Nephron progenitor cell (in vitro differentiated cells): ENCODE results near the gene HNF4A.

Experiments used
- DNase-seq: peaks from one replicate; pipeline ENCODE4 v3.0.0; 2021
- H3K27ac Mint-ChIP-seq: 2 replicates; pipeline ENCODE4 v1.8.0; 2021; ENCODE audit warnings: mild to moderate bottlenecking, moderate library complexity, mixed read lengths
- H3K27me3 Mint-ChIP-seq: 2 replicates; pipeline ENCODE4 v1.8.0; 2021; ENCODE audit warnings: mild to moderate bottlenecking, low read depth, mixed read lengths; ENCODE audit not compliant: poor library complexity
- H3K36me3 Mint-ChIP-seq: 2 replicates; pipeline ENCODE4 v1.8.0; 2021; ENCODE audit warnings: low read depth, mixed read lengths
- H3K4me1 Mint-ChIP-seq: 2 replicates; pipeline ENCODE4 v1.8.0; 2021; ENCODE audit warnings: mixed read lengths
- H3K4me3 Mint-ChIP-seq: 2 replicates; pipeline ENCODE4 v1.8.0; 2021; ENCODE audit warnings: mild to moderate bottlenecking, moderate library complexity, mixed read lengths
- H3K9me3 Mint-ChIP-seq: 2 replicates; pipeline ENCODE4 v1.8.0; 2021; ENCODE audit warnings: mild to moderate bottlenecking, moderate library complexity, mixed read lengths
- CTCF ChIP-seq: fragments of 200-600 bp; sonication (generic); IDR thresholded peaks from 2 replicates; pipeline ENCODE4 v1.5.0; 2021; ENCODE audit warnings: antibody characterized with exemption

Gene HNF4A

GRCh38 chr20:44419131-44419844 lies 63.8 kb downstream of the HNF4A start:
- Mint-ChIP-seq H3K36me3 (no peaks in the 10 kb centered on the region), H3K4me1 (no peaks in the 10 kb centered on the region), H3K9me3 (no peaks in the 10 kb centered on the region), H3K4me3 (no peak overlapping the region), H3K27ac (no peak overlapping the region), H3K27me3 (peaks cover 10% of the 10 kb centered on the region)
- no peak for TF ChIP-seq CTCF
- DNase-seq: no peak

GRCh38 chr20:44420497-44420896 lies 65.0 kb downstream of the HNF4A start:
- peaks cover 7% of the 10 kb centered on the region for H3K27me3 Mint-ChIP-seq
- H3K36me3 Mint-ChIP-seq: no peaks in the 10 kb centered on the region
- no peak for DNase-seq
- TF ChIP-seq CTCF: no peak
- no peaks in the 10 kb centered on the region for H3K9me3 Mint-ChIP-seq
- H3K27ac Mint-ChIP-seq: no peak overlapping the region
- H3K4me3 Mint-ChIP-seq: no peak overlapping the region
- H3K4me1 Mint-ChIP-seq: no peaks in the 10 kb centered on the region

GRCh38 chr20:44422083-44422482 lies 66.6 kb downstream of the HNF4A start:
- Mint-ChIP-seq H3K36me3 (no peaks in the 10 kb centered on the region), H3K27ac (no peak overlapping the region), H3K4me3 (no peak overlapping the region), H3K27me3 (peaks cover 7% of the 10 kb centered on the region), H3K4me1 (no peaks in the 10 kb centered on the region), H3K9me3 (no peaks in the 10 kb centered on the region)
- TF ChIP-seq CTCF: no peak
- no peak for DNase-seq

GRCh38 chr20:44423480-44423879 lies 68.0 kb downstream of the HNF4A start:
- H3K27ac Mint-ChIP-seq: no peak overlapping the region
- peaks cover 7% of the 10 kb centered on the region for H3K27me3 Mint-ChIP-seq
- H3K36me3 Mint-ChIP-seq: no peaks in the 10 kb centered on the region
- H3K4me3 Mint-ChIP-seq: no peak overlapping the region
- no peak for TF ChIP-seq CTCF
- H3K9me3 Mint-ChIP-seq: no peaks in the 10 kb centered on the region
- H3K4me1 Mint-ChIP-seq: no peaks in the 10 kb centered on the region
- no peak for DNase-seq

GRCh38 chr20:44424039-44424495 lies 68.6 kb downstream of the HNF4A start:
- Mint-ChIP-seq H3K27me3 (peaks cover 7% of the 10 kb centered on the region), H3K9me3 (no peaks in the 10 kb centered on the region), H3K4me3 (no peak overlapping the region), H3K4me1 (no peaks in the 10 kb centered on the region), H3K27ac (no peak overlapping the region), H3K36me3 (no peaks in the 10 kb centered on the region)
- DNase-seq: no peak
- TF ChIP-seq CTCF: no peak

GRCh38 chr20:44425923-44426322 lies 70.4 kb downstream of the HNF4A start:
- H3K4me3 Mint-ChIP-seq: no peak overlapping the region
- no peak overlapping the region for H3K27ac Mint-ChIP-seq
- peaks cover 3% of the 10 kb centered on the region for H3K27me3 Mint-ChIP-seq
- H3K4me1 Mint-ChIP-seq: no peaks in the 10 kb centered on the region
- no peak for DNase-seq
- no peaks in the 10 kb centered on the region for H3K9me3 Mint-ChIP-seq
- H3K36me3 Mint-ChIP-seq: no peaks in the 10 kb centered on the region
- no peak for TF ChIP-seq CTCF
